Mesodermal cell (in vitro differentiated cells): ENCODE measurements around the gene TBC1D2.
"Not testable (repeated sequence)": the region's sequence is repeated elsewhere in the genome, so short reads cannot be mapped to it uniquely, and the experiment has no call there.

Source experiments
- H3K27ac ChIP-seq: 2 replicates; pipeline ENCODE4 v1.7.0; 2013; ENCODE audit warnings: mild to moderate bottlenecking, low read depth, low read length, moderate library complexity; ENCODE audit not compliant: severe bottlenecking
- H3K36me3 ChIP-seq: 2 replicates; pipeline ENCODE4 v1.7.1; 2013; ENCODE audit warnings: mild to moderate bottlenecking, low read length, moderate library complexity; ENCODE audit not compliant: control insufficient read depth, insufficient read depth
- H3K4me1 ChIP-seq: one replicate; pipeline ENCODE4 v1.7.1; 2013; ENCODE audit warnings: mild to moderate bottlenecking, low read length; ENCODE audit not compliant: insufficient read depth, control insufficient read depth, poor library complexity, severe bottlenecking
- H3K4me3 ChIP-seq: 2 replicates; pipeline ENCODE4 v1.7.0; 2013; ENCODE audit warnings: low read length, control low read depth, mild to moderate bottlenecking; ENCODE audit not compliant: insufficient read depth, poor library complexity, severe bottlenecking; ENCODE audit errors: extremely low read depth
- H3K9me3 ChIP-seq: 2 replicates; pipeline ENCODE4 v1.7.1; 2013; ENCODE audit warnings: mild to moderate bottlenecking, low read length, moderate library complexity; ENCODE audit not compliant: control insufficient read depth
- whole genome bisulfite sequencing, 2 experiments: methylation state at CpG; one replicate each; pipeline ENCODE4 v1.1.5; 2013; ENCODE audit warnings: missing lambda C conversion rate in 2 of 2; ENCODE audit not compliant: insufficient coverage in 2 of 2; 5-methylcytosine and 5-hydroxymethylcytosine counted together

Gene TBC1D2

DNA sequence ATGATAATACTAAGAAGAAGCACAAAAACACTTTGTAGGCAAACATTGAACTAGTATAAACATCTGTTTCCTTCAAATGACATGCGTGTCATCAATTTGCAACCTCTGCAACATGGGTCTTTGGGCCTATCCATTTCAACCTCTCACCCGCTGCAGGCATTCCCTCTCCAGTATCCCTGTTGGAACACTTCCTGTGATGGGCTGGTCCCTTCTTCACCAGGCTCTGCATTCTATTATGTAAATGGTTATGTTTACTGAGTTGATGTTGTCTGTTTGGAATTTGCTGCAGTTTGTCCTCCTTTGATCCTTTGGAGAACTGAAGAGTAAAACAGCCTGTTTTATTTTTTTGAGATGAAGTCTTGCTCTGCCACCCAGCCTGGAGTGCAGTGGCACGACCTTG, 16.6 kb upstream of the TBC1D2 start:
- Histone ChIP-seq H3K4me1 (no peaks in the 10 kb centered on the region), H3K36me3 (no peaks in the 10 kb centered on the region), H3K4me3 (no peak overlapping the region), H3K9me3 (no peaks in the 10 kb centered on the region), H3K27ac (no peak overlapping the region)
- 90 to 97% methylated on average over 3 of the region's 3 CpGs for WGBS, 2 experiments

- WGBS, 2 experiments, result 49 to 54% methylated on average over 2 of the region's 3 CpGs
- Histone ChIP-seq H3K4me1 (no peaks in the 10 kb centered on the region), H3K27ac (no peak overlapping the region), H3K36me3 (no peaks in the 10 kb centered on the region), H3K4me3 (no peak overlapping the region), H3K9me3 (no peaks in the 10 kb centered on the region)
Measured at GRCh38 chr9:98271479-98271878, 16.0 kb upstream of the TBC1D2 start.

- H3K9me3 ChIP-seq, H3K27ac ChIP-seq, H3K4me3 ChIP-seq, H3K36me3 ChIP-seq, H3K4me1 ChIP-seq: not testable (repeated sequence)
- WGBS, 2 experiments, result 86 to 93% methylated on average over 7 to 11 of the region's 11 CpGs
Measured at GRCh38 chr9:98270284-98270683, 14.8 kb upstream of the TBC1D2 start.

DNA sequence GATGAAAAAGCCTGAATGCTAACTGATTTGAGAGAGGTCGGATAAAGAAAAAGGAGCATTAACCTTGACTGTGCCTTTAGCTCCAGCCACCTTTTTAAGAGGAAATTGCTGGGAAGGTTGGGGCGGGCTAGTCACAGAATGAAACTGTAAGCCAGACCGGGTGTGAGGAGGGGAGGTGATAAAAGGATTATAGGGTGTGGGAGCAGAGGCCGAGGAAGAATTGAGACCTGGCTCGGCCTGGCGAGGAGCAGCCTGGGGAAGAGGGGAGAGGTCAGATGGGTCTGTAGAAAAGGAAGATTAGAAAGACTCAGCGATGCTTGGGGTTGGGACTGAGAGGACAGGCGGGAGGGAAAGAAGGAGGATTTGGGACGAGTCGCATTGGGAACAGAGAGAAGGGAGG, 14.2 kb upstream of the TBC1D2 start:
- 50 to 52% methylated on average over 10 of the region's 10 CpGs for WGBS, 2 experiments
- H3K27ac ChIP-seq, result not testable (repeated sequence)

GRCh38 chr9:98267556-98267955, 12.1 kb upstream of the TBC1D2 start:
- not testable (repeated sequence) for H3K9me3 ChIP-seq
- 100% methylated on average over 4 to 6 of the region's 8 CpGs for WGBS, 2 experiments

More for the DNA sequence above, 14.2 kb upstream of the TBC1D2 start:
- not testable (repeated sequence) for H3K36me3 ChIP-seq, H3K9me3 ChIP-seq, H3K4me3 ChIP-seq, H3K4me1 ChIP-seq

DNA sequence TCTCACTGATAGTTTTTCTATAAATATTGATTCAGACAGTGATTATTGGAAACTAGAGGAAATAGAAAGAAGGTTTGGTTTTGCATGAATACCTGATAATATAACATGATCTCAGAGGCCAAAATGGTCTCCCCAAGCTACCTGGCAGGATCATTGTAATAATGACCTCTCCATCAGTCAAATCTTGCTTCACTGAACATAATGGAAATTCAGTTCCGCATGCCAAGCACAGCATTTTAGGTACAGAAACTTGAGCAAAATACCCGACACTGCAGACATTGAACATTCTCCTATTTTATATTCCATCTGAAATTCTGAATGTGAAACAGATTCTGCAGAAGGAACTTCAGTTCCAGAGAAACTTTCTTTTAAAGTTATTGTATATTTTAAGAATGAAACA, 9.1 kb upstream of the TBC1D2 start:
- Histone ChIP-seq H3K36me3 (no peaks in the 10 kb centered on the region), H3K9me3 (no peaks in the 10 kb centered on the region), H3K4me1 (no peaks in the 10 kb centered on the region), H3K27ac (no peak overlapping the region), H3K4me3 (no peak overlapping the region)
- 92% methylated on average over 2 of the region's 2 CpGs; no CpG with 5 or more reads in 1 of the 2 experiments for WGBS, 2 experiments

More at GRCh38 chr9:98267556-98267955, 12.1 kb upstream of the TBC1D2 start:
- not testable (repeated sequence) for H3K36me3 ChIP-seq, H3K4me3 ChIP-seq, H3K27ac ChIP-seq, H3K4me1 ChIP-seq

DNA sequence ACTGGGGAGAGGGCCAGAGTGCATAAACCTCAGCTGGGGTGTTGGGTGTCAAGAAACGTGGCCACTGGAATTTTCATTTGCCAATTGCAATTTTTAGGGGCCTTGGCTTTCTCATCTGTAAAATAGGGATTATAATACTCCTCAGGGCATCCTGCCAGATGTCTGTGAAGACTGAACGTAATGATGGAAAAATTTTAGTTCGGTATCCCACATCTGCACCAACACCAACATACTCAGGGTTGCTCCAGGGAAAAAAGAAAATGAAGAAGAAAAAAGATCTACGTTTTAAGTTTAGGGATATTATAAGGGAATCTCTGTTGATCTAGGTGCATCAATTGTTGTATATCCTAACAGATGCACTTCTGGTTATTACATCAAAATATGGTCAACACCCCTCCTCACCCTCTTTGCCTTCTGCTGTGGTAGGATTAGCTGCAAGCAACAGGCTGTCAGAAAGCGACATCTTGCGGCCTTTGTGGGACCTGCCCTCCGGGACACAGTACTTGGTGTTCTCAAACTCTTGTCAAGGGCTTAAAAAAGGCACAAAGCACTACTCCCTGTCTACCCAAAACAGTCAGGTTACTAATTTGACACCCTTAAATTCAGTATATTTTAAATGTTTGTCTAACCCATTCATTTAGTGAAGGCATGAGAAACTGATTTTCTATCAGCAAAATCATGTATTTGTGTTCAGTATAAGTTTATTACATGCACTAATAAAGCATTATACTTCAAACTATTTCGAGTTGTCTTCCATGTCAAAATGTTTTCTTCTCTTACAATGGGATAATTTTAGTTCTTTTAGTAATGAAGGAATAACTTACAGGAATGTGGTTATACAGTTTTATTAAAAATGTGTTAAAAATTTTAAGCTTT, 8.3 kb upstream of the TBC1D2 start:
- no peaks in the 10 kb centered on the region for H3K4me1 ChIP-seq
- H3K36me3 ChIP-seq, result no peaks in the 10 kb centered on the region
- no peaks in the 10 kb centered on the region for H3K9me3 ChIP-seq
- 0 to 21% methylated on average over 3 to 4 of the region's 8 CpGs for WGBS, 2 experiments
- H3K27ac ChIP-seq, result no peak overlapping the region
- no peak overlapping the region for H3K4me3 ChIP-seq

DNA sequence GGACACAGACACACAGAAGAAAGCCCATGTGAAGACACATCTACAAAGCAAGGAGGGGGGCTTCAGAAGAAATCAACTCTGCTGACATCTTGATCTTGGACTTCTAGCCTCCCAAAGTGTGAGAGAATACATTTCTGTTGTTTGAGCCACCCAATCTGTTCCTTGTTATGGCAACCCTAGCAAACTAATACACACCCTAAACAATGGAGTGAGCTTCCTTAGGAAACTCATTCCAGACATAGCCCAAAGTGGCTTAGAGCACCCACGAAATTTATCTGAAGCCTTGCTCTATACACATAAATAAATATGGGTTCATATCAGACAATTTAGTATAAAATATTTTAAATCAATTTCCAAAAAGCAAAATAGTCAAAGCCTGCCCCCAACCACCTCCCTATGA, 7.6 kb upstream of the TBC1D2 start:
- Histone ChIP-seq H3K4me3 (no peak overlapping the region), H3K4me1 (no peaks in the 10 kb centered on the region), H3K27ac (no peak overlapping the region), H3K36me3 (no peaks in the 10 kb centered on the region), H3K9me3 (no peaks in the 10 kb centered on the region)
- no CpG with 5 or more reads among the region's 1 CpG for WGBS, 2 experiments

GRCh38 chr9:98262056-98262455, 6.6 kb upstream of the TBC1D2 start:
- no peak overlapping the region for H3K4me3 ChIP-seq
- WGBS, 2 experiments, result 95 to 100% methylated on average over 1 to 2 of the region's 3 CpGs
- no peak overlapping the region for H3K27ac ChIP-seq
- H3K9me3 ChIP-seq, result no peaks in the 10 kb centered on the region
- peaks cover 1% of the 10 kb centered on the region for H3K4me1 ChIP-seq
- H3K36me3 ChIP-seq, result no peaks in the 10 kb centered on the region

- Histone ChIP-seq H3K4me1 (peaks cover 6% of the 10 kb centered on the region), H3K36me3 (no peaks in the 10 kb centered on the region), H3K9me3 (no peaks in the 10 kb centered on the region), H3K27ac (no peak overlapping the region), H3K4me3 (no peak overlapping the region)
- WGBS, 2 experiments, result 80 to 86% methylated on average over 1 to 2 of the region's 5 CpGs
Measured at GRCh38 chr9:98260635-98261034, 5.2 kb upstream of the TBC1D2 start.

DNA sequence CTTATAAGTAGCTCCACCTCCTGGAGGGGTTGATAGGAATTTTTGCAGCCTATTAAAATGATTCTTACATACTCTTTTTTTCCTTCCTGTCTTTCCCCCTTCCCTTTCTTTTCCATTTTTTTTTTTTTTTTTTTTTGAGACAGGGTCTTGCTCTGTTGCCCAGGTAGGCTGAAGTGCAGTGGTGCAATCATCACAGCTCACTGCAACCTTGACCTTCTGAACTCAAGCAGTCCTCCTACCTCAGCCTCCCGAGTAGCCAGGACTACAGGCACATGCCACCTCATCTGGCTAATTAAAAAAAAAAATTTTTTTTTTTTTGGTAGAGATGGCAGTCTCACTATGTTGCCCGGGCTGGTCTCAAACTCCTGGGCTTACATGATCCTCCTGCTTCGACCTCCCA, 4.3 kb upstream of the TBC1D2 start:
- peaks cover 6% of the 10 kb centered on the region for H3K4me1 ChIP-seq
- WGBS, 2 experiments, result 90 to 100% methylated on average over 2 of the region's 3 CpGs
- H3K27ac ChIP-seq, result no peak overlapping the region
- no peaks in the 10 kb centered on the region for H3K36me3 ChIP-seq
- H3K4me3 ChIP-seq, result no peak overlapping the region
- no peaks in the 10 kb centered on the region for H3K9me3 ChIP-seq
